GM12865 (cell line): ENCODE data around the gene DIAPH2.
"Not testable (repeated sequence)": the region's sequence is repeated elsewhere in the genome, so short reads cannot be mapped to it uniquely, and the experiment has no call there.

Experiments used
- DNase-seq: peaks from one replicate; pipeline ENCODE4 v3.0.0; 2010; ENCODE audit warnings: low read depth
- H3K4me3 ChIP-seq: 2 replicates; pipeline ENCODE4 v1.5.1; 2011; ENCODE audit warnings: mild to moderate bottlenecking, low read depth, low read length, control low read depth
- TF ChIP-seq, protein P1 (sequence below): IDR thresholded peaks from 2 replicates; pipeline ENCODE4 v1.5.1; 2011; ENCODE audit warnings: low read length, control low read depth, low read depth, inconsistent platforms; ENCODE audit not compliant: insufficient read depth; ENCODE audit errors: missing control alignments

The DIAPH2 gene

GRCh38 chrX:96713303-96713702 is 28.7 kb downstream of the DIAPH2 start:
- no peak overlapping the region for H3K4me3 ChIP-seq
- no peak for DNase-seq
- TF ChIP-seq, protein P1, sequence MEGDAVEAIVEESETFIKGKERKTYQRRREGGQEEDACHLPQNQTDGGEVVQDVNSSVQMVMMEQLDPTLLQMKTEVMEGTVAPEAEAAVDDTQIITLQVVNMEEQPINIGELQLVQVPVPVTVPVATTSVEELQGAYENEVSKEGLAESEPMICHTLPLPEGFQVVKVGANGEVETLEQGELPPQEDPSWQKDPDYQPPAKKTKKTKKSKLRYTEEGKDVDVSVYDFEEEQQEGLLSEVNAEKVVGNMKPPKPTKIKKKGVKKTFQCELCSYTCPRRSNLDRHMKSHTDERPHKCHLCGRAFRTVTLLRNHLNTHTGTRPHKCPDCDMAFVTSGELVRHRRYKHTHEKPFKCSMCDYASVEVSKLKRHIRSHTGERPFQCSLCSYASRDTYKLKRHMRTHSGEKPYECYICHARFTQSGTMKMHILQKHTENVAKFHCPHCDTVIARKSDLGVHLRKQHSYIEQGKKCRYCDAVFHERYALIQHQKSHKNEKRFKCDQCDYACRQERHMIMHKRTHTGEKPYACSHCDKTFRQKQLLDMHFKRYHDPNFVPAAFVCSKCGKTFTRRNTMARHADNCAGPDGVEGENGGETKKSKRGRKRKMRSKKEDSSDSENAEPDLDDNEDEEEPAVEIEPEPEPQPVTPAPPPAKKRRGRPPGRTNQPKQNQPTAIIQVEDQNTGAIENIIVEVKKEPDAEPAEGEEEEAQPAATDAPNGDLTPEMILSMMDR = no peak

GRCh38 chrX:96714393-96714792 is 29.8 kb downstream of the DIAPH2 start:
- not testable (repeated sequence) for H3K4me3 ChIP-seq, DNase-seq

- TF ChIP-seq, protein P1 = no peak
- DNase-seq = no peak
- H3K4me3 ChIP-seq = no peak overlapping the region
Measured at GRCh38 chrX:96715481-96715880, 30.8 kb downstream of the DIAPH2 start.

GRCh38 chrX:96719161-96719875 is 34.7 kb downstream of the DIAPH2 start:
- DNase-seq = no peak
- TF ChIP-seq, protein P1 = no peak
- no peak overlapping the region for H3K4me3 ChIP-seq

- DNase-seq = peak; percentile 61
- H3K4me3 ChIP-seq = no peak overlapping the region
Measured at GRCh38 chrX:96721354-96721753, 36.7 kb downstream of the DIAPH2 start.

GRCh38 chrX:96722781-96723180 is 38.1 kb downstream of the DIAPH2 start:
- TF ChIP-seq, protein P1 = no peak
- no peak overlapping the region for H3K4me3 ChIP-seq
- DNase-seq = no peak

More at GRCh38 chrX:96721354-96721753, 36.7 kb downstream of the DIAPH2 start:
- TF ChIP-seq, protein P1 = no peak

- no peak for DNase-seq
- H3K4me3 ChIP-seq = no peak overlapping the region
- TF ChIP-seq, protein P1 = no peak
Measured at GRCh38 chrX:96729053-96729452, 44.4 kb downstream of the DIAPH2 start.
